Skeletal muscle tissue (tissue), 4 donors: ENCODE data around the gene CALD1. TPM values are rescaled to one million over a fixed set of nuclear protein-coding genes. Genes with fewer than 3 reads are reported as not detected.

Experiments used
- H3K27ac ChIP-seq: one replicate; pipeline ENCODE4 v1.7.0; 2013; ENCODE audit warnings: mild to moderate bottlenecking, low read depth, low read length, inconsistent platforms
- H3K27me3 ChIP-seq, 3 donors: one replicate each; pipeline ENCODE4 v1.7.0; 2013; ENCODE audit warnings: low read length in 3 of 3; ENCODE audit not compliant: control insufficient read depth in 3 of 3, insufficient read depth in 3 of 3
- H3K36me3 ChIP-seq, 3 donors: one replicate each; pipeline ENCODE4 v1.7.0; 2013; ENCODE audit warnings: low read length in 3 of 3; ENCODE audit not compliant: control insufficient read depth in 3 of 3, insufficient read depth in 3 of 3
- H3K4me1 ChIP-seq, 3 donors: one replicate each; pipeline ENCODE4 v1.7.0; 2013; ENCODE audit warnings: low read length in 3 of 3, mild to moderate bottlenecking in 3 of 3; ENCODE audit not compliant: control insufficient read depth in 3 of 3, insufficient read depth in 3 of 3
- H3K4me3 ChIP-seq, 3 donors: one replicate each; pipeline ENCODE4 v1.7.0; 2013; ENCODE audit warnings: low read length in 3 of 3
- H3K9ac ChIP-seq, 3 donors: one replicate each; pipeline ENCODE4 v1.7.0; 2013; ENCODE audit warnings: low read length in 3 of 3, mild to moderate bottlenecking in 3 of 3, moderate library complexity in 2 of 3, low read depth in 1 of 3
- H3K9me3 ChIP-seq, 3 donors: one replicate each; pipeline ENCODE4 v1.7.0; 2013; ENCODE audit warnings: low read length in 3 of 3; ENCODE audit not compliant: control insufficient read depth in 3 of 3
- total RNA-seq: library from RNA; depleted of rRNA; stranded (reverse); fragments of >200 nt; gene quantifications from one replicate; pipeline ENCODE4 v1.2.3, GENCODE V29; 2014
- donor health status: Osteomylitis.

CALD1 gene
- total RNA-seq, 1 donor from 2014 or later, result 89.8 TPM

- Histone ChIP-seq H3K4me3 (no peak overlapping the region), H3K9ac (no peak overlapping the region), H3K36me3 (no peaks in the 10 kb centered on the region), H3K9me3 (no peaks in the 10 kb centered on the region), H3K27me3 (no peaks in the 10 kb centered on the region), H3K27ac (no peak overlapping the region), H3K4me1 (peaks cover 0 to 3% (median under 1%) of the 10 kb centered on the region in 3 donors)
Observed at GRCh38 chr7:134761266-134761665, 18.2 kb upstream of the CALD1 start.

DNA sequence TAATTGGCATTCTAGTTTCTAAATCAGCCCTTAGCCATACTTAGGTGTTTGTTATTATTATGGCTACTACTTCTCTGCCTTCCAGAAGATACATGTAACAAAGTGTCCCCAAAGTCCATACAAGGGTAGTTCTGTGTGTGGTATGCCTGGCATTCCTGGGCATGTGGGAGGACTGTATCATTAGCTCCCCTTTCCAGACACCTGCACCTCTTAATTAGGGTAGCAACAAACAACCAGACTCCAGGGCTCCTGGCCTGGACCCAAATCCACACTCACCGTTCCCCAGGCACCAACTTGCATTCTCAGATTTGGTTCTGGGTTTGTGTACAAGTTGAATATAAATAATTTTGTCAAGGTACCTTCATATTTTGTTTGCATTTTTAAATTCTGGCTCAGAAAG lies 15.5 kb upstream of the CALD1 start:
- Histone ChIP-seq H3K9ac (no peak overlapping the region), H3K4me3 (no peak overlapping the region), H3K9me3 (no peaks in the 10 kb centered on the region), H3K36me3 (no peaks in the 10 kb centered on the region), H3K27me3 (no peaks in the 10 kb centered on the region), H3K27ac (no peak overlapping the region), H3K4me1 (peaks cover 6 to 16% (median 6%) of the 10 kb centered on the region in 3 donors)

- H3K4me3 ChIP-seq, result no peak overlapping the region
- H3K4me1 ChIP-seq, result peaks cover 6 to 16% (median 6%) of the 10 kb centered on the region in 3 donors
- no peaks in the 10 kb centered on the region for H3K27me3 ChIP-seq
- H3K36me3 ChIP-seq, result no peaks in the 10 kb centered on the region
- H3K27ac ChIP-seq, result no peak overlapping the region
- no peak overlapping the region for H3K9ac ChIP-seq
- H3K9me3 ChIP-seq, result no peaks in the 10 kb centered on the region
Observed at GRCh38 chr7:134764365-134764764, 15.1 kb upstream of the CALD1 start.

DNA sequence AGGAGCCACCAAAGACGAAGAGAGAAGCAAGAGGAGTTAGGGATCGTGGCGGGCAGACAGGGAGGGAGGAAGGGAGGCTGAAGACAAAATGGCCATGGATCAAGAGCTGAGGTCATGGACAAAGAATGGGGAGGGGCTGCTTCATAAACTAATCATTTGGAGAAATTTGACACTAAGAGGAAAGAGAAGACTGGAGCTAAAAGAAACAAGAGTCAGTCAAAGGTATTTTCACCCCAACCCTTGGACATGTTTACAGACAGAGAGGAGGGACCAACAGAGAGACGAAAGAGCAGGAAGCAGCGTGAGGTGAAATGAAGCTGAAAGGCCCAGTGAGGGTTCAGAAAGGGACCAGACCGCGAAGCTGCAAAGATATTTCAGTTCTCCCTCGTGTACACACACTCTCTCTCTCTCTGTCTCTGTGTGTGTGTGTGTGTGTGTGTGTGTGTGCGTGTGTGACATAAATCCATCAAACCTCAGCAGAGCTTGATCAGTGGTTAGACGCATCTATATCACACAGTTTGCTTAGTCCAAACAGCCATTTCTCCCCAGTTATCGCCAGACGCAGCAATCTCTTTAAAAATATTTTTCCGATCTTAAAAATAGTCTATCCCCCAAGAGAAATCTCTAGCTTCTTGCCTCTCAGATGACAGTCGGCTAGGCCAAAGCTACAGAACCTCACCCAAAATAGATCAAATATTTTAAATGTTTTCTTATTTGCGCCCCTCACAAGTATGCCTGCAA lies 12.5 kb upstream of the CALD1 start:
- H3K36me3 ChIP-seq, result no peaks in the 10 kb centered on the region
- H3K4me3 ChIP-seq, result peak overlapping the region in 1 of 3 donors; percentile 19
- H3K27ac ChIP-seq, result peak overlapping the region; percentile 67
- H3K4me1 ChIP-seq, result peaks cover 6 to 13% (median 6%) of the 10 kb centered on the region in 3 donors
- H3K9ac ChIP-seq, result no peak overlapping the region
- no peaks in the 10 kb centered on the region for H3K9me3 ChIP-seq
- H3K27me3 ChIP-seq, result no peaks in the 10 kb centered on the region

GRCh38 chr7:134767520-134768168 lies 11.8 kb upstream of the CALD1 start:
- Histone ChIP-seq H3K9ac (no peak overlapping the region), H3K9me3 (no peaks in the 10 kb centered on the region), H3K4me3 (no peak overlapping the region), H3K4me1 (peaks cover 6 to 12% (median 6%) of the 10 kb centered on the region in 3 donors), H3K36me3 (no peaks in the 10 kb centered on the region), H3K27me3 (no peaks in the 10 kb centered on the region), H3K27ac (peak overlapping the region; percentile 67)

DNA sequence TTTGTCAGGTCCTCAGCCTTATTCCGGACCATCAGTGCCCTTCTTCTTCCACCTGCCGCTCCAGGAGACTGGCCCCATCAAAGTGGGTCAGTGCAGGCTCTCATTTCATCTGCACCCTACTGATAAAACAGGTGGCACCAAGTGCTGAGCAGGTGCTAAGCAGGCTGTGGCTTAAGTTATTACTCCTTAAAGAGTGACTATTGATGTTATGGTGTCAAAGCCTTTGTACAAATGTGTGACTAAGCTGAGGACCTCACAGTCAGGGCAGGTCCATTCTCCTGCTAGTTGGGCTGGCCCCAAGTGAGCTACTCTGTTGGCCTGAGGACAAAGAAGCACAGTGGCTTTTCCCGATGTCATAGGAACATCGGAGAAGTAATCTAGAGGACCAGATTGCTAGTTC lies 11.2 kb upstream of the CALD1 start:
- no peak overlapping the region for H3K9ac ChIP-seq
- no peaks in the 10 kb centered on the region for H3K36me3 ChIP-seq
- H3K27me3 ChIP-seq, result no peaks in the 10 kb centered on the region
- peaks cover 6 to 12% (median 6%) of the 10 kb centered on the region in 3 donors for H3K4me1 ChIP-seq
- no peaks in the 10 kb centered on the region for H3K9me3 ChIP-seq
- no peak overlapping the region for H3K4me3 ChIP-seq
- H3K27ac ChIP-seq, result peak overlapping the region; percentile 67

GRCh38 chr7:134770676-134771075 lies 8.8 kb upstream of the CALD1 start:
- no peak overlapping the region for H3K9ac ChIP-seq
- H3K9me3 ChIP-seq, result no peaks in the 10 kb centered on the region
- no peaks in the 10 kb centered on the region for H3K27me3 ChIP-seq
- peaks cover 6 to 12% (median 6%) of the 10 kb centered on the region in 3 donors for H3K4me1 ChIP-seq
- no peak overlapping the region for H3K27ac ChIP-seq
- no peak overlapping the region for H3K4me3 ChIP-seq
- no peaks in the 10 kb centered on the region for H3K36me3 ChIP-seq

- H3K9me3 ChIP-seq, result no peaks in the 10 kb centered on the region
Observed at GRCh38 chr7:134771111-134771510, 8.3 kb upstream of the CALD1 start.

GRCh38 chr7:134771889-134772288 lies 7.5 kb upstream of the CALD1 start:
- no peaks in the 10 kb centered on the region for H3K27me3 ChIP-seq
- H3K9ac ChIP-seq, result no peak overlapping the region
- H3K4me1 ChIP-seq, result peaks cover 2 to 9% (median 6%) of the 10 kb centered on the region in 3 donors
- no peak overlapping the region for H3K27ac ChIP-seq
- H3K4me3 ChIP-seq, result no peak overlapping the region
- H3K36me3 ChIP-seq, result no peaks in the 10 kb centered on the region
- H3K9me3 ChIP-seq, result no peaks in the 10 kb centered on the region

More at GRCh38 chr7:134771111-134771510, 8.3 kb upstream of the CALD1 start:
- H3K27ac ChIP-seq, result no peak overlapping the region
- H3K9ac ChIP-seq, result no peak overlapping the region
- H3K4me3 ChIP-seq, result no peak overlapping the region
- no peaks in the 10 kb centered on the region for H3K36me3 ChIP-seq
- peaks cover 6 to 12% (median 6%) of the 10 kb centered on the region in 3 donors for H3K4me1 ChIP-seq
- H3K27me3 ChIP-seq, result no peaks in the 10 kb centered on the region

DNA sequence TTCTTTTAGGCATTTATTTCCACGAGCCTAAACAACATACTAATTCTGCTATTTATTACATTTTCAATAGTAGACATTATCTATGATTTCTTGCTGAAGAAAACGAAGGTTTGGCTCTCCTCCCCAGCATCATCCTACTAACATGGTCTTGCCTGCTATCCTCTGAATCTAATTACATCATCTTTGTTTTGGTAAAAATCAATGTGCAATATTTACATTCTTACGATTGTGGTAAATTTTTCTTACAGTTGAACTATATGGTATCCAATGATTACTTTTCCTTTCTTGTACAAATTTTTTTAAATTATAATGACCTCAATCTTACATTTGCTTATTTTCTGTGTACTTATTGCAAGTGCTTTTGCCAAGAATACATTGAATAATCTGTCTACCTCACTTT lies 7.0 kb upstream of the CALD1 start:
- no peak overlapping the region for H3K9ac ChIP-seq
- H3K27ac ChIP-seq, result no peak overlapping the region
- H3K27me3 ChIP-seq, result no peaks in the 10 kb centered on the region
- no peaks in the 10 kb centered on the region for H3K36me3 ChIP-seq
- H3K4me1 ChIP-seq, result peaks cover 0 to 9% (median 6%) of the 10 kb centered on the region in 3 donors
- no peak overlapping the region for H3K4me3 ChIP-seq
- H3K9me3 ChIP-seq, result no peaks in the 10 kb centered on the region
